Germinal center (tissue), 1 donor: Measurements from ENCODE around the gene MYO5C.

ENCODE experiments used
- DNase-seq: peaks from one replicate; pipeline ENCODE4 v3.0.0; 2012; ENCODE audit warnings: mixed read lengths, low spot score

MYO5C gene, protein sequence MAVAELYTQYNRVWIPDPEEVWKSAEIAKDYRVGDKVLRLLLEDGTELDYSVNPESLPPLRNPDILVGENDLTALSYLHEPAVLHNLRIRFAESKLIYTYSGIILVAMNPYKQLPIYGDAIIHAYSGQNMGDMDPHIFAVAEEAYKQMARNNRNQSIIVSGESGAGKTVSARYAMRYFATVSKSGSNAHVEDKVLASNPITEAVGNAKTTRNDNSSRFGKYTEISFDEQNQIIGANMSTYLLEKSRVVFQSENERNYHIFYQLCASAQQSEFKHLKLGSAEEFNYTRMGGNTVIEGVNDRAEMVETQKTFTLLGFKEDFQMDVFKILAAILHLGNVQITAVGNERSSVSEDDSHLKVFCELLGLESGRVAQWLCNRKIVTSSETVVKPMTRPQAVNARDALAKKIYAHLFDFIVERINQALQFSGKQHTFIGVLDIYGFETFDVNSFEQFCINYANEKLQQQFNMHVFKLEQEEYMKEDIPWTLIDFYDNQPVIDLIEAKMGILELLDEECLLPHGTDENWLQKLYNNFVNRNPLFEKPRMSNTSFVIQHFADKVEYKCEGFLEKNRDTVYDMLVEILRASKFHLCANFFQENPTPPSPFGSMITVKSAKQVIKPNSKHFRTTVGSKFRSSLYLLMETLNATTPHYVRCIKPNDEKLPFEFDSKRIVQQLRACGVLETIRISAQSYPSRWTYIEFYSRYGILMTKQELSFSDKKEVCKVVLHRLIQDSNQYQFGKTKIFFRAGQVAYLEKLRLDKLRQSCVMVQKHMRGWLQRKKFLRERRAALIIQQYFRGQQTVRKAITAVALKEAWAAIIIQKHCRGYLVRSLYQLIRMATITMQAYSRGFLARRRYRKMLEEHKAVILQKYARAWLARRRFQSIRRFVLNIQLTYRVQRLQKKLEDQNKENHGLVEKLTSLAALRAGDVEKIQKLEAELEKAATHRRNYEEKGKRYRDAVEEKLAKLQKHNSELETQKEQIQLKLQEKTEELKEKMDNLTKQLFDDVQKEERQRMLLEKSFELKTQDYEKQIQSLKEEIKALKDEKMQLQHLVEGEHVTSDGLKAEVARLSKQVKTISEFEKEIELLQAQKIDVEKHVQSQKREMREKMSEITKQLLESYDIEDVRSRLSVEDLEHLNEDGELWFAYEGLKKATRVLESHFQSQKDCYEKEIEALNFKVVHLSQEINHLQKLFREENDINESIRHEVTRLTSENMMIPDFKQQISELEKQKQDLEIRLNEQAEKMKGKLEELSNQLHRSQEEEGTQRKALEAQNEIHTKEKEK (N-terminal part only)

DNA sequence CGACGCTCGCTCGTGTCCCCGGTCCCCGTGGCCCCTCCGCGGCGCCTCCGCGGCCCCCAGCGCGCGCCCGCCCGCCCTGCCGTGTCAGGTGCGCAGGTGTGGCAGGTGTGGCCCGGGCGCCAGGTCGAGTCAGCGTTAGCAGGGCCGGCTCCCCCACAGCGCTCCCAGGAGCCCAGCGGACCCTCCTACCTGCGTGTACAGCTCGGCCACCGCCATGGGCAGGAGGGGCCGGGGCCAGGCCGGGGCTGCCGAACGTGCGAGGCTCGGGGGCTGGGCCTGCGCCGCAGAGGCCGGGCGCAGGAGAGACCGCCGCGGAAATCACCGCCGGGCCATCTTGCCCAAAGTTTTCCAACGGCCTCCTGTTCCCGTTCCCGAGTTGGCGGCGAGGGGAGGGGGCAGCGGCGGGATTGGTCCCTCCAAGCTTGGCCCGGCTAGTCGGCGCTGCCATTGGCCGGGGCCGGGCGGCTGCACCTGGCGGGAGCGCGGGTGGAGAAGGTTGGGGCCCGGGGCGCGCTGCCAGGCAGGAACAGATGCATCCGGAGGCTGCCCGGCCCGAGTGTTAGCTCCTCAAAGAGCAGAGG, at the start of gene MYO5C:
MYO5C (minus strand) TSS at position 384 of the 581 bp plus-strand sequence; CDS start at position 216, 168 bp downstream.
- DNase-seq: peak; percentile 47

DNA sequence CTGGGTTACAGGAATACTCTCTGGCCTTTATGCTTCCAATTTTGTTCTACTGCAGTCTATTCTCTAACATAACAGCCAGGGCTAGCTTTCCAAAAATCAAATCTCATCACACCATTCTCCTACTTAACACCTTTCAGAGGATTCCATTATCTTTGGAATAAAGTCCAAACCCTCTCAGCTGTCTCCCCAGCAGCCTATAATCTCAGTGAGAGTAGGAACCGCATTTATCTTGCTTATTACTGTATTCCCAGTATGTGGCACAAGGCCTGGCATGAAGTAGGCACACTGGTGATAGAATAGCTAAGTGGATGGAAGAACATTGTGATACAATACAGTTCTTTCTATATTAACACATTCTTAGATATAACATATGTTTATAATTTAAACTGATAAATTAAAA, 49.0 kb upstream of the MYO5C start:
- no peak for DNase-seq

DNA sequence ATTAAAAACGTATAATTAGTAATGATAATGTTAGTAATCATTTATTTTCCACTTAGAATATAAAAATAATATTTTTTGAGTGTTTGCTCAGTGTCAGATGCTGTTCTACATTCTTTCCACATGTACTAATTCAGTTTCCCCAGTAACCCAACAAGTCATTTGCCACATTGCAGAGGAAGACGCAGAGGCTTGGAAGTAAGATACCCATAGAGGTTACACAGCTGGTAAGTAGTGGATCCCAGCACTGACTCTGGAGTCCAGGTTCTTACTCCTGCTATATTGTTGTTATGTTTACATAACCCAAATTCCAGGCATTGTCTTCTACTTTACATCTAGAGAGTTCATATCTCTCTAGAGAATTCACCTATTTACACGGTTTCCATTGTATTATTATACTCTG, 48.2 kb upstream of the MYO5C start:
- DNase-seq: no peak

DNA sequence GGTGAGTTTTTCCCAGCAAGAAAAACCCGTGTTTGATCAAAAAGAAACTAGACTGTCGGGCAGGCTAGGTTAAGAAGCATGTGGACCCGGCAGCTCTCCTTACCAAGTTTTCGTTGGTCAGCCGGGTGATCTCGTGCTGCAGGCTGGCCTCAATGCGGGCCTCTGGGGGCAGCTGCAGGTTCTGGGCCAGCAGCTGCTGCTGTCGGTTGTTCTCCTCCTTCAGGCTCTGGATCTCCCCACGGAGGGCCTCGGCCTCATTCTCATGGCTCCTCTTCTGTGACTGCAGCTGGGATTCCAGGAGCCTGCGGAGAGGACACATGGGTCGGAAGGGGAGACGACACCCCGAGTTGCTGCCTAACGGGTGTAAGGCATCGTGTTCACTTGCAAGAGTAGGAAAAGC, 44.5 kb upstream of the MYO5C start:
- no peak for DNase-seq

DNA sequence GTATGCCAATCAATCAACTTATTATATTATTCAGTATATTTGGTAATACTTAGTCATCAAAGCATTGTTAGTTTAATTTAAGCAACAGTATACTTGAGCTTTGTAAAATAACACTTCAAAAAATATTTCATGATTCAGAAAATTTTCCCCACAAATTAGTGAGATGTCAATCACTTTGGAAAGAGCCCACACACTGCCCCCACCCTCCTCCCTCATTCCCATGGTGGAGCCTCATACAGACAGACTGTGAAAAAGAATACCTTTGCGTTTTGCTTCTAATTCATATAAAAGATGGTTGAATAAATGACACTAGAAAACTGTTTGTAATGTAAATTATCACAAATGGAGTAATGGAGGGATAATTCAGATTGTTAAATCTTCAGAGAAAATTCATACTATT, 43.3 kb upstream of the MYO5C start:
- no peak for DNase-seq

DNA sequence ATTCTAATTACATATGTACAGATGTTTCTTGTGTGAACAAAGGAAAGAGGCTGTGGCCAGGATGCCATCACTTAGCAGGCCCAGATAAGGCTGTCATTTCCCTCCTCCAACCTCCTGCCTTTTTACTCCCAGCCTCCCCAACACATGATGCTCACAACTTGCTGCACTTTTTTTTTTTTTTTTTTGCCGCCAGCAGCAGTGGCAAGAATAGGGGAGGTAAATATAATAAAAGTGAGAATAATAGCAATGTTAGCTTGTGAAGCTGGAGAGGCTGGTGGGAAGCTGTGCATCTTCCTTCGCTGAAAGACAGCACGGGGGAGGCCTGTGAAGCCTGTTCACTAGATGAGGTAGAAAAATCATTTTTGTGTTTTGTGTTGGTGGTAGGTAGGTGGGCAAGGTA, 42.5 kb upstream of the MYO5C start:
- DNase-seq: no peak

DNA sequence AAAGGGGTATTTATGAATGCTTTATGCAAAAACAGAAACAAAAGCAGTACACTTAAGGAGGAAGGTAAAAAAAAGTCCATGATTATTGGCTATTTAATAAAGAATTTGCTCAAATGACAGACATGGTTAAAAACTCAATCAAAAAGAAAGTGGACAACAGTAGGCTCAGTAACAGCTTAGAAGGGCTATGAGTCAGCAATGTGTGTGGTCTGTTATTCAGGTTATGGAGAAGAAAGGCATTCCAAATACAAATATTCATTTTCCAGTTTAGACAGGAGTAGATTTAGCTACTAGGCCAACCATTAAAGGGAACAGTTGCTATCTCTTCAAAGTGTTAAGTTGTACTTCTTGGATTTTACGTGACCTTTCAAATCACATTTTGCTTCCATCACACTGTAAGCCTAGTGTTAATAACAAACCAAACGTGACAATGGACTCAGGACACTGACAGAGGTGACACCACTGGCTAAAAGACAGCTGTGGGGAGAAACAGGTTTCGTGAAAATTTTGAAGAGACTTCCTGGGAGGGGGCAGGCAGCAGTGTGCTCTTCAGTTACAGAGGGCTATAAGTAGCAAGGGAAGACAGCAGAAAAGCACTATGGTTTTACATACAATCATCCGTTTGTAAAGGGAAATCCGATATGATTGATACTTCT, 41.7 kb upstream of the MYO5C start:
- DNase-seq: no peak

DNA sequence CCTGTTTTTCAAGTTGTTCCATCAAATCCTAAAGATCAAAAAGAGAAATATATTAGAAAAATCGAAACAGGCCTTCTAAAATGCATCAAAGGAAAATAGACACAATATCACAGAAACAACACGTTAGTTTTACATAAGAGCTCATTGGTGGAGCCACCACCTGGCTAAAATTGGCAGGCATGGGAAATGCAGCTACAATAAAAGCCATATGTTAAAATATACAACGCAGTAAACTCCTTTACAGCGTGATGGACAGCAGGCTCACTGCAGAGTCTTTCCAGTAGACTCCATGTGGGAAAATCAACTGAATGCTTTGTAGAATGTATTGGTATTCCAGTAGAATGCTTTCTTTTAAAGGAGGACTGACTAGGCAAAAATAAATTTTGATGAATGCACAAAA, 40.9 kb upstream of the MYO5C start:
- DNase-seq: no peak

DNA sequence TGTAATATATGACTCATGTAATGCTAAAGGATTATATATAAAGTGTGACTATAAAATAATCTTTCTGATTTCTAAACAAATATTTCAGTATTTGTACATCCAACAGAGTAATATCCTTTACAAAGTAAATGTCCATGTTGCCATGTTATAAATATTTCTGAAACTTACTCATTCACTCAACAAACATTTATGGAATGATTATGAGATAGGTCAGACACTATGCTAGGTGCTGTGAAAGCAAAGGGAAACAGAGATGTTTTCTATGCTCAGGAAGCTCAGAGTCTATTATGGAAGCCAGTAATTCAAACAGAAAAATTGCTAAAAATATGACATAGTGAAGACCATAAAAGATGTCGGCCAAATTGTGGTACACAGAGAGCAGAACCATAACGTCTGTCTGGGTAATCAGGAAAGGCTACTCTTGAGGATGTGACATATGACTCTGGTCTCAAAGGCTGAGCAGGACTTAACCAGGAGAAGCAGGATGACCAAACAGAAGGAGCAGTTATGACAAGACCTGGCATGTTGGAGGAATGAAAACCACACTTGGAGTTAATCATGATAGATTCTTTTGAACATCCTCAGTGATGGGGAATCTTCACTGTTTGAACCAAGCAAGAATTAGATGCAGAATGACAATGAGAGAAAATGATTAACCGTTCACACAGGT, 39.0 kb upstream of the MYO5C start:
- no peak for DNase-seq

DNA sequence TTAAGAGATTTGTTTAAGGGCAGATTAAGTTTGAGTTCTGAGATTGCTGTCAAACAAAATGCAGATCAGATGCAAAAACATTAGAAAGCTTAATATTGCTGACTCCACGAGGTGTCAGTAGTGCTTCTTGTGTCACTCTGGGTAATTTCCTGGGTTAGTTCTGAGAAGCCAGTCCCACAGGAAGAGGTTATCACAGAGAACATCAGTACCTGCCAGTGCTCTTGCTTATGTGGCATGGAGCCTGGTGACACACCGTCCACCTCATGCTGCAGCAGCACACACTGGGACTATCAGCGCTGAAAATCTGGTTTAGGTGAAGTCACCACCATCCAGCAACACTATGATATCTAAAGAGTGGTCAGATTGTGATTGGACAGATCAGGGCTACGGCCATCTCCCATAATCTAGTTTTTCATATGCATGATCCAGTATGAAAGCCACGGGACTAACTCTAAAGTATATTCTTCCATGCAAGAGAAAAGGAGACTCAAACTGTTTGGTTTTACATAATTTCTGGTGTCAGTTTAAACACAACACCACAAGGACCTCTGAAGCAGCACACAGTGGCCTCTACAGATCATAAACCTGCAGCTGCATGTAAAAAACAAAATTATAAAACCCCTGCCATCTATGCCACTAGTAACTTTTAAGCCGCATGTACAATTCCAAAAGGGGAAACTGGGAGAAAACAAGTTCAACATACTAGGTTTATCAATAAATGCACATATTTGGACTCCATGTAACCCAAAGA, 36.1 kb upstream of the MYO5C start:
- peak; percentile 65 for DNase-seq

DNA sequence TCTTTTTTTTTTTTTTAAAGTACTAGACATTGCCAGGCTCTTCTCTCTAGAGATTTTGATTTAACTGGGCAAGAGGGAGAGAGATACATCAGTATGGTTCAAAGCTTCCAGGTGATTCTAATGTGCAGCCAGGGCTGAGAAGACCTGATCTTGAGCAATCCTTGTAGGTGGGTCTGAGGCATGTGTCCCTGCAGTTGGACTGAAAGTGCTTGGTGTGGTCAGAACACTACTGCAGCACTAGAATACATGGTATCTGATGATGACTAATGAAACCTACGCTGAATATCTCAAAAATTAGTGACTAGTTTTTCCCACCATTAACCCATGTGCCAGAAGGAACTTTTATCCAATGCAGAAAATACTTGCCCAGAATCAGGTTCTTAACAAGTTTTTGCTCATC, 34.4 kb upstream of the MYO5C start:
- no peak for DNase-seq

DNA sequence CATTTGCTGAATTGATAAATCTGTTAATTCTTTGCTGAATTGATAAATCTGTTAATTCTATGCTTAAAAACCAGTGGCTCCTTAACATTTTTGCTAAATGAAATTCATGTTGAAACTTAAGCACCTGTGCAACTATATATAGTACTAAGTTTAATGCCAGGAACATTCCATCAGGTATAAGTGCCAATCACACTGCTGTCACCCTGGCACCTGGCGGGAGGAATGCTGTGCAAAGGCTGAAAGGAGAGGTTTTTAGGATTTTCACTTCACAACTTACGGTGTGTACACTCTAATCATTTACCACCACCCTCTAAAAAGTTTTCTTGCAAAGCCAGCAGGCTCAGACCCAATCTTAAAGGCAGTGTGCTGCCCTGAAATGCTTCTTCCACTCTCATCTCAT, 33.5 kb upstream of the MYO5C start:
- no peak for DNase-seq

DNA sequence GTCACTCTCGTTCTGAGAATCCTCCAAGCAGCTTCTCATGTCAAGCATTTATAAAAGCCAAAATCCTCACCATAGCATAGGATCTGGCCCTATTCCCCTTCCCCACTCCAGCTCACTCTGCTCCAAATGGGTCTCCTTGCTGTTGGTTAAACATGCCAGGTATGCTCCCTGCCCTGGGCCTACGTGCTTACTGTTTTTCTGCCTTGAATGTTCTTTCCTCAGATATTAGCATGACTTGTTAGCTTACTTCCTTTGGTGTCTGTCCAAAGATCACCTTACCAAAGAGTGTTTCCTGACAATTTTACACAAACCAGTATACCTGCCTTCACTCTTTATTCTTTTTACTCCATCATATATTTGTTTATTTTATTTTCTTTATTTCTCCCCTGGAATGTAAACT, 33.1 kb upstream of the MYO5C start:
- no peak for DNase-seq

DNA sequence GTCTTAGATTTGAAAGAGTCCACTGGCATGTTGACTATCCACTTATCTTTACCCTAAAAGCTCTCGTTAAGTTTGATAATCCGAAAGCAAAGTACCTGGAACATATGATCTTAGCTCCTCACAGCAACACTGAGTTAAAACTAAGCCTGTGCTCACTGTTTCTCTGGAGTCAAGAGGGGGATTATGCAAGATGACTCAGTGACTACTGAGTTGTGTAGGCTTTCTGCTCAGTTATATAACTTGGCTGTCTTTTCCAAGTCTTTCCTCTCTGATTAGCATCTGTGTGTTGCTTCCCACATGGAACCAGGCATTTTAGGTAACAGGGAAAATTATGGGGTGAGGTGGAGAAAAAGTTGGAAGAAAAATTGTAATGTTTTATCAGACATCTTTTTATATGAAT, 31.2 kb upstream of the MYO5C start:
- DNase-seq: no peak

DNA sequence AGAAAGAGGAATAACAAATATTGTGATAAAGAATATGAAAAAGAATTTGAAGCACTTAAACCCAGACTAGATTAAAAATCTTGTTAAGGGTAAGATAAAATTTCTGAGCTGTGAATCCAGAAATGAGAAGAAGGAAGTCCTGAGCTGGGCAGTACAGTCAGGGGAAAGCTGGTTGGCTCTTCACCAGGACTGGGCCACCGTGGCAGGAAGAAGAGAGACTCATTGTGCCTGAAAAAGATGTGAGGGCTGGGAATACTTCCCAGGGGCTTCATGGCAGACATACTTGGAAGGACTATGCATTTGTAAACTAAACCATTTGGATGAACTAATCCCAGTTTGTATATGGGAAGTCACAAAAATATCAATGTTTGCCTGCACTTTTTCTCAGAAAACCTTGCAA, 28.5 kb upstream of the MYO5C start:
- no peak for DNase-seq

DNA sequence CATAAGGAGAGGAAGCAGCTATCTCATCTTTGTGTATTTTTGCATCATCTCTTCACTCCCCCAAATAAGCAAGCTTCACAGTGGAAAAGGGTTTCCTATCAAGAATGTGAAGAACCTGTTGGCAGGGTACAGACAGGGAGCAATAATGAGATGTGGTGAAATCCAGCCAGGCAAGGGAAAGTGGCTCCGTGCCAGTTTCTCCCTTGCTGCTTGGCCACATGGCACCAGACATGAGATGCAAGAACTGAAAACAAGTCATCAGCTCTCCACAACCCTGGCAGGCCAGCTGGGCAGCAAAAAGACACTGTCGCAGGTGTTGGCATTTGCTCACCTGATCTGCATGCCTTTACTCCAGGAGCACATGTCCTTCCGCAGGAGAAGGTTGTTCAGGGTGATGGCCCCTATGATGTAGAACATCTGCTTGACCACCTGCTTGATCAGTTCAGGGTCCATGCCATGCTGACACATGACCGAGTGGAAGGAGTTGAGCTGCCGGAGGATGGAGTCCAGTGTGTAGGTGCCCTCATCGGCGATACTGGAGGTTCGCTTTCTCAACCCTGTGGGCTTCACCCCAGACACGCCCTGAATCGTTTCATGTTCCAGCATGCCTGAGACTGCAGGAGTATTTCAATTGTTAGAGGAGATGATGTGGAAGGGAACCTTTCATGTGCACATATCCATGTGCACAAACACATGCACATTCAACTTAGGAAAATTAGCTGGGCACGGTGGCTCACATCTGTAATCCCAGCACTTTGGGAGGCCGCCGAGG, 23.3 kb upstream of the MYO5C start:
- no peak for DNase-seq

DNA sequence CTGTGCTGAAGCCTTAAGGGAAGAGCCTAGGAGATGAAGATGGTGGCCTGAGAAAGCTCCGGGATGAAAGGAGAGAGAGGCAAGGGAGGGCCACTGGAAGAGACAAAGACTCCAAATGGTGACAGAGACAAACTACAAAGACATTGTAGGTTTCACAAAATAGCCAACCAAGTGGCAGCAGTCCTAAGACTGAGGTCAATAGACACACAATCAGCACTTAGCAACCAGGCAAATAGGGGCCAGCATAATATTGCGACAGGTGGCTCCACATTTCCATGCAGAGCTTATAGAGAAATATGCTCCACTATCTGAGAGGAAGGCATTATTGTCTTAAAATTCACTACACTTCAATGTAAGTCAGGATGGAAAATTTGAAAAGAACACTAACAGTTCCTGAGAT, 22.1 kb upstream of the MYO5C start:
- no peak for DNase-seq

DNA sequence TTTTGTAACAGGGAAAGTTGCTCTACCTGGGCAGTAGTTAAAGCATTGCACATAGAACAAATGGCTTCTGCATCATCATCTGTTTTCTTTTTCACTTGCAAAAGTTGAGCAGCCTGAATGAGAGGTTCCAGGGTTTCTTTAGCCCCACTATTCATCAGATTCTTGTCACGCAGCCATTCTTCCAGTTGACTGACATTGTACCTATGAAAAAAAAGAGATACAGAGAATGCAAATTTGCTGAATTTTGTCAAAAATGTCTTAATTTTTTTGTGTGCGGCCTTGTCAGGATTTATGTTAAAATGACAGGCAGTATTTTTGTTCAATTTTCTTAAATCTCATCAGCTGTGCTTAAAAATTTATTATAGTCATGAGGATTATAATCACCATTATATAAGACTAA, 21.4 kb upstream of the MYO5C start:
- DNase-seq: no peak

DNA sequence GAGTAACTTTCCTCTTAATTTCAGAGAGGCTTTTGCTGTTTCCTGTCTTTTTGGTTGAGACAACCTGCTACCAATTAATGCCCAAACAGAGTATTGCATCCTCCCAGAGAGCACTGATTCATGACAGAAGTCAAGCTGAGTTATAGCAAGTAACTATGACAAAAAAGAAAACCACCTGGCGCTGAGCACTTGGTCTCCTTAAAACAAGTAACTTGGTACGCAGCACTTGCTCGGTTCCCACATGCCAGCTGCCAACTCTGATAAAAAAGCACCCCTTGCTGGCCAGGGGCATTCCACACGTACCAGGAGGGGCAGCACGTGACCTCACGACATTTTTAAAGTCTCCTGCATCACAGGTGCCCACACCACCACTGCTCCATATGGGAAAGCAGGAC, 13.5 kb upstream of the MYO5C start:
- peak; percentile 29 for DNase-seq
